HEK293 (cell line): Measurements from ENCODE around the gene MOK.

ENCODE experiments used
- CTCF ChIA-PET: fragments of 350-600 bp; formaldehyde crosslinking; extraction: SDS; loops from one replicate; lab custom pipeline; 2021; ENCODE audit warnings: antibody characterized with exemption; lab: Yijun Ruan, JAX
- POLR2A ChIA-PET: fragments of 300-600 bp; formaldehyde crosslinking; extraction: SDS; loops from one replicate; lab custom pipeline; 2020; ENCODE audit warnings: antibody characterized with exemption, inconsistent platforms; lab: Yijun Ruan, JAX
- H3K27ac ChIP-seq: fragments of 200-500 bp; sonication (Bioruptor generic); 2 replicates; pipeline ENCODE4 v1.5.1; 2014; ENCODE audit warnings: low read depth, low read length, control low read depth, inconsistent platforms; ENCODE audit errors: extremely low read depth
- H3K36me3 ChIP-seq, 2 experiments: fragments of 200-500 bp in 1 of 2; sonication (Bioruptor generic) in 1 of 2; 1 replicate in 1 of 2; 2 replicates in 1 of 2; pipeline ENCODE4 v1.5.1; 2014 to 2017; ENCODE audit warnings: inconsistent platforms in 2 of 2, low read length in 2 of 2; ENCODE audit not compliant: control insufficient read depth in 2 of 2, insufficient read depth in 1 of 2
- H3K4me1 ChIP-seq: fragments of 200-500 bp; sonication (Bioruptor generic); 2 replicates; pipeline ENCODE4 v1.5.1; 2014; ENCODE audit warnings: mild to moderate bottlenecking, low read length, inconsistent platforms; ENCODE audit not compliant: control insufficient read depth, insufficient read depth
- H3K4me3 ChIP-seq: 2 replicates; pipeline ENCODE4 v1.5.1; 2011; ENCODE audit warnings: low read depth, mild to moderate bottlenecking, control low read depth, low read length, moderate library complexity
- H3K9me3 ChIP-seq: fragments of 200-500 bp; sonication (Bioruptor generic); 2 replicates; pipeline ENCODE4 v1.5.1; 2014; ENCODE audit warnings: low read depth, low read length, inconsistent platforms; ENCODE audit not compliant: control insufficient read depth, insufficient read depth
- AEBP2 ChIP-seq: fragments of 450-650 bp; formaldehyde crosslinking; IDR thresholded peaks from 2 replicates; pipeline ENCODE4 v1.5.1; 2016; ENCODE audit warnings: missing biosample characterization, missing genetic modification characterization, borderline replicate concordance
- HOXC10 ChIP-seq: sonication (generic); formaldehyde crosslinking; IDR thresholded peaks from 2 replicates; pipeline ENCODE4 v1.8.1; 2023; ENCODE audit warnings: mild to moderate bottlenecking, missing genetic modification reagents
- OSR2 ChIP-seq: fragments of 450-650 bp; formaldehyde crosslinking; IDR thresholded peaks from 2 replicates; pipeline ENCODE4 v1.5.1; 2016; ENCODE audit warnings: missing biosample characterization, missing genetic modification characterization
- PRDM2 ChIP-seq: fragments of 450-650 bp; formaldehyde crosslinking; IDR thresholded peaks from 2 replicates; pipeline ENCODE4 v1.5.1; 2016; ENCODE audit warnings: missing biosample characterization, missing genetic modification characterization, borderline replicate concordance
- RBAK ChIP-seq: fragments of 450-650 bp; formaldehyde crosslinking; IDR thresholded peaks from 2 replicates; pipeline ENCODE4 v1.5.1; 2016; ENCODE audit warnings: missing biosample characterization, missing genetic modification characterization
- REPIN1 ChIP-seq: fragments of 450-650 bp; formaldehyde crosslinking; IDR thresholded peaks from 2 replicates; pipeline ENCODE4 v1.5.1; 2017; ENCODE audit warnings: missing biosample characterization, missing genetic modification characterization, low read depth
- TRIM28 ChIP-seq: IDR thresholded peaks from 2 replicates; pipeline ENCODE4 v1.6.1; 2011; ENCODE audit warnings: low read length, control low read depth, borderline replicate concordance
- ZNF2 ChIP-seq: fragments of 450-650 bp; formaldehyde crosslinking; IDR thresholded peaks from 2 replicates; pipeline ENCODE4 v1.5.1; 2016; ENCODE audit warnings: missing biosample characterization, missing genetic modification characterization
- ZNF24 ChIP-seq: fragments of 450-650 bp; formaldehyde crosslinking; IDR thresholded peaks from 2 replicates; pipeline ENCODE4 v1.5.1; 2016; ENCODE audit warnings: missing biosample characterization, missing genetic modification characterization
- ZNF335 ChIP-seq: fragments of 450-650 bp; formaldehyde crosslinking; conservative IDR thresholded peaks from 2 replicates; pipeline ENCODE4 v1.5.1; 2016; ENCODE audit warnings: missing biosample characterization, missing genetic modification characterization
- ZNF426 ChIP-seq: fragments of 450-650 bp; formaldehyde crosslinking; IDR thresholded peaks from 2 replicates; pipeline ENCODE4 v1.5.1; 2017; ENCODE audit warnings: missing biosample characterization, missing genetic modification characterization, mild to moderate bottlenecking, inconsistent platforms, moderate library complexity
- ZNF48 ChIP-seq: fragments of 450-650 bp; formaldehyde crosslinking; IDR thresholded peaks from 2 replicates; pipeline ENCODE4 v1.5.1; 2016; ENCODE audit warnings: missing biosample characterization, missing genetic modification characterization
- ZNF510 ChIP-seq: fragments of 450-650 bp; formaldehyde crosslinking; IDR thresholded peaks from 2 replicates; pipeline ENCODE4 v1.5.1; 2018; ENCODE audit warnings: mild to moderate bottlenecking, missing genetic modification characterization, missing biosample characterization; ENCODE audit not compliant: insufficient replicate concordance
- ZNF555 ChIP-seq: fragments of 450-650 bp; formaldehyde crosslinking; conservative IDR thresholded peaks from 2 replicates; pipeline ENCODE4 v1.5.1; 2017; ENCODE audit warnings: missing biosample characterization, mild to moderate bottlenecking, missing genetic modification characterization, inconsistent platforms
- ZNF585B ChIP-seq: fragments of 450-650 bp; formaldehyde crosslinking; IDR thresholded peaks from 2 replicates; pipeline ENCODE4 v1.5.1; 2016; ENCODE audit warnings: missing biosample characterization, missing genetic modification characterization
- ZNF654 ChIP-seq: fragments of 450-650 bp; formaldehyde crosslinking; IDR thresholded peaks from 2 replicates; pipeline ENCODE4 v1.5.1; 2016; ENCODE audit warnings: low read depth, missing biosample characterization, missing genetic modification characterization
- ZNF776 ChIP-seq: fragments of 450-650 bp; formaldehyde crosslinking; IDR thresholded peaks from 2 replicates; pipeline ENCODE4 v1.5.0; 2017; ENCODE audit warnings: missing biosample characterization, missing genetic modification characterization, borderline replicate concordance
- TF ChIP-seq, protein P1 (sequence below): fragments of 450-650 bp; formaldehyde crosslinking; IDR thresholded peaks from 2 replicates; pipeline ENCODE4 v1.5.1; 2016; ENCODE audit warnings: missing biosample characterization, missing genetic modification characterization
- TF ChIP-seq, protein P2 (sequence below): fragments of 450-650 bp; formaldehyde crosslinking; IDR thresholded peaks from 2 replicates; pipeline ENCODE4 v1.5.1; 2017; ENCODE audit warnings: missing biosample characterization, missing genetic modification characterization
- TF ChIP-seq, protein P3 (sequence below): fragments of 450-650 bp; formaldehyde crosslinking; IDR thresholded peaks from 2 replicates; pipeline ENCODE4 v1.5.1; 2016; ENCODE audit warnings: missing biosample characterization, missing genetic modification characterization

MOK gene

GRCh38 chr14:102264775-102265174, 40.2 kb downstream of the MOK start:
- Histone ChIP-seq H3K4me3 (no peak overlapping the region), H3K27ac (no peak overlapping the region), H3K9me3 (no peaks in the 10 kb centered on the region), H3K4me1 (no peaks in the 10 kb centered on the region; the same call in 1 of the 2 replicates), H3K36me3 (no peaks in the 10 kb centered on the region)
- TF ChIP-seq HOXC10 (CRISPR knock-in tag) (no peak), ZNF776 (no peak), RBAK (tag by site-specific recombination) (no peak), ZNF510 (no peak), ZNF335 (tag by site-specific recombination) (no peak), TRIM28 (no peak), OSR2 (no peak), PRDM2 (tag by site-specific recombination) (no peak), ZNF24 (tag by site-specific recombination) (no peak)
- POLR2A ChIA-PET = interaction anchor here (0.6 kb wide), 1 partner anchor 32 kb away, joined by 3 read pairs; no protein-coding TSS in a partner anchor
- CTCF ChIA-PET = interaction anchor here (0.5 to 1.0 kb wide), 2 partner anchors 33 to 49 kb away, joined by 3 to 4 read pairs; no protein-coding TSS in a partner anchor

DNA sequence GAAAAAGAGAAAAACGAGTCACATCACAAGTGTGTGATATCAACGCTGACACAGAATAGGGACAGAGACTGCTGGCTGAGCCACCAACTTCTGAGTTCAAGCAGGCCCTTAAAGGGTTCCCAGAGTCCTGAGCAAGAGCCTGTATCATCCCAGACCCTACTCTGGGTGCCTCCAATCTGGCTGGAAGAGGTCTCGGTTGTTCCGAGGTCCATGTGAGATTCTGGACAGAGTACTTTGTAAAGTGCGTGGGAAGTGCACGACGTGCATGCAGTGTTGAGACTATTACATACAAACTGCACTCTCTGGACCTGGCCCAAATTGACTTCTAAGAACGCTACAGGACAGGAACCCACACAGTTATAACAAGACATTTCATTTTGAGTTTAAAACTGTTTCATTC, 40.6 kb downstream of the MOK start:
- ChIA-PET POLR2A (interaction anchor here (0.6 kb wide), 1 partner anchor 33 kb away, joined by 3 read pairs; no protein-coding TSS in a partner anchor), CTCF (no interaction called here)
- Histone ChIP-seq H3K4me1 (no peaks in the 10 kb centered on the region; the same call in 1 of the 2 replicates), H3K9me3 (no peaks in the 10 kb centered on the region), H3K36me3 (no peaks in the 10 kb centered on the region), H3K27ac (no peak overlapping the region), H3K4me3 (no peak overlapping the region)
- TF ChIP-seq REPIN1 (no peak), ZNF426 (tag by site-specific recombination) (no peak), ZNF654 (tag by site-specific recombination) (no peak), ZNF555 (tag by site-specific recombination) (no peak), ZNF48 (tag by site-specific recombination) (no peak), AEBP2 (no peak), ZNF585B (tag by site-specific recombination) (no peak), ZNF2 (tag by site-specific recombination) (no peak)
- TF ChIP-seq, protein P1, sequence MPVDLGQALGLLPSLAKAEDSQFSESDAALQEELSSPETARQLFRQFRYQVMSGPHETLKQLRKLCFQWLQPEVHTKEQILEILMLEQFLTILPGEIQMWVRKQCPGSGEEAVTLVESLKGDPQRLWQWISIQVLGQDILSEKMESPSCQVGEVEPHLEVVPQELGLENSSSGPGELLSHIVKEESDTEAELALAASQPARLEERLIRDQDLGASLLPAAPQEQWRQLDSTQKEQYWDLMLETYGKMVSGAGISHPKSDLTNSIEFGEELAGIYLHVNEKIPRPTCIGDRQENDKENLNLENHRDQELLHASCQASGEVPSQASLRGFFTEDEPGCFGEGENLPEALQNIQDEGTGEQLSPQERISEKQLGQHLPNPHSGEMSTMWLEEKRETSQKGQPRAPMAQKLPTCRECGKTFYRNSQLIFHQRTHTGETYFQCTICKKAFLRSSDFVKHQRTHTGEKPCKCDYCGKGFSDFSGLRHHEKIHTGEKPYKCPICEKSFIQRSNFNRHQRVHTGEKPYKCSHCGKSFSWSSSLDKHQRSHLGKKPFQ (tag by site-specific recombination) = no peak
- TF ChIP-seq, protein P2, sequence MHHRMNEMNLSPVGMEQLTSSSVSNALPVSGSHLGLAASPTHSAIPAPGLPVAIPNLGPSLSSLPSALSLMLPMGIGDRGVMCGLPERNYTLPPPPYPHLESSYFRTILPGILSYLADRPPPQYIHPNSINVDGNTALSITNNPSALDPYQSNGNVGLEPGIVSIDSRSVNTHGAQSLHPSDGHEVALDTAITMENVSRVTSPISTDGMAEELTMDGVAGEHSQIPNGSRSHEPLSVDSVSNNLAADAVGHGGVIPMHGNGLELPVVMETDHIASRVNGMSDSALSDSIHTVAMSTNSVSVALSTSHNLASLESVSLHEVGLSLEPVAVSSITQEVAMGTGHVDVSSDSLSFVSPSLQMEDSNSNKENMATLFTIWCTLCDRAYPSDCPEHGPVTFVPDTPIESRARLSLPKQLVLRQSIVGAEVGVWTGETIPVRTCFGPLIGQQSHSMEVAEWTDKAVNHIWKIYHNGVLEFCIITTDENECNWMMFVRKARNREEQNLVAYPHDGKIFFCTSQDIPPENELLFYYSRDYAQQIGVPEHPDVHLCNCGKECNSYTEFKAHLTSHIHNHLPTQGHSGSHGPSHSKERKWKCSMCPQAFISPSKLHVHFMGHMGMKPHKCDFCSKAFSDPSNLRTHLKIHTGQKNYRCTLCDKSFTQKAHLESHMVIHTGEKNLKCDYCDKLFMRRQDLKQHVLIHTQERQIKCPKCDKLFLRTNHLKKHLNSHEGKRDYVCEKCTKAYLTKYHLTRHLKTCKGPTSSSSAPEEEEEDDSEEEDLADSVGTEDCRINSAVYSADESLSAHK (tag by site-specific recombination) = no peak
- TF ChIP-seq, protein P3, sequence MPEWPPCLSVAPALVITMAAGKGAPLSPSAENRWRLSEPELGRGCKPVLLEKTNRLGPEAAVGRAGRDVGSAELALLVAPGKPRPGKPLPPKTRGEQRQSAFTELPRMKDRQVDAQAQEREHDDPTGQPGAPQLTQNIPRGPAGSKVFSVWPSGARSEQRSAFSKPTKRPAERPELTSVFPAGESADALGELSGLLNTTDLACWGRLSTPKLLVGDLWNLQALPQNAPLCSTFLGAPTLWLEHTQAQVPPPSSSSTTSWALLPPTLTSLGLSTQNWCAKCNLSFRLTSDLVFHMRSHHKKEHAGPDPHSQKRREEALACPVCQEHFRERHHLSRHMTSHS (tag by site-specific recombination) = no peak
